K562 (cell line): ENCODE measurements around the gene PGM5. TPM values are rescaled to one million over a fixed set of nuclear protein-coding genes. Genes with fewer than 3 reads are reported as not detected.

Source experiments
- ATF3 ChIP-seq, 2 experiments: fragments of 450-650 bp in 1 of 2; sonication (generic) in 1 of 2; formaldehyde crosslinking in 1 of 2; IDR thresholded peaks in 1 of 2; conservative IDR thresholded peaks in 1 of 2; 2 replicates each; pipeline versions ENCODE4 v1.6.1 to v1.8.1; 2016 to 2023; ENCODE audit warnings: mild to moderate bottlenecking in 2 of 2, moderate library complexity in 2 of 2, inconsistent platforms in 1 of 2, missing genetic modification reagents in 1 of 2
- ATF6 ChIP-seq: sonication (generic); formaldehyde crosslinking; IDR thresholded peaks from 2 replicates; pipeline ENCODE4 v1.4.0; 2020; ENCODE audit warnings: mild to moderate bottlenecking, missing genetic modification reagents
- HMGN3 ChIP-seq: IDR thresholded peaks from 2 replicates; pipeline ENCODE4 v1.6.1; 2011; ENCODE audit warnings: borderline replicate concordance, low read depth, mild to moderate bottlenecking, mixed read lengths, low read length; ENCODE audit not compliant: insufficient read length; ENCODE audit errors: extremely low read depth
- POLR2A ChIP-seq: fragments of 450-650 bp; conservative IDR thresholded peaks from 2 replicates; pipeline ENCODE4 v1.6.1; 2016
- SMARCA4 ChIP-seq: fragments of 450-650 bp; IDR thresholded peaks from 2 replicates; pipeline ENCODE4 v1.6.1; 2016
- polyA plus RNA-seq, 8 experiments: library from polyadenylated mRNA; depleted of rRNA in 4 of 8; stranded (reverse) in 5 of 8; unstranded in 3 of 8; fragments of >200 nt; fragmentation: Nextera tagmentation in 2 of 8; fragmentation: Illumina TruSeq in 1 of 8; extraction: Ambion mirVana in 2 of 8; extraction: Trizol in 1 of 8; gene quantifications; 2 replicates each; pipeline versions ENCODE4 v1.2.1 to v1.2.3, GENCODE V29; 2011 to 2014; ENCODE audit warnings: inconsistent platforms in 1 of 8, missing spikeins in 1 of 8
- total RNA-seq, 7 experiments: library from RNA; depleted of rRNA in 6 of 7; stranded (reverse); fragments of >200 nt in 6 of 7; fragmentation: Illumina TruSeq in 2 of 7; extraction: Trizol in 2 of 7; gene quantifications; 2 replicates each; pipeline versions ENCODE4 v1.2.1 to v1.2.3, GENCODE V29; 2011 to 2021; ENCODE audit warnings: low replicate concordance in 1 of 7
- TF ChIP-seq, protein P1 (sequence below), 2 experiments: fragments of 450-650 bp; conservative IDR thresholded peaks; 2 replicates each; pipeline ENCODE4 v1.6.1; 2017; ENCODE audit warnings: mild to moderate bottlenecking in 2 of 2, moderate library complexity in 2 of 2

The PGM5 gene
- total and polyA plus RNA-seq, 9 of the 15 experiments (the other 6 are each of a cell fraction or from before 2014, with no cell fraction given): 0.03 to 0.24 (median 0.15) TPM; not detected in 1

DNA sequence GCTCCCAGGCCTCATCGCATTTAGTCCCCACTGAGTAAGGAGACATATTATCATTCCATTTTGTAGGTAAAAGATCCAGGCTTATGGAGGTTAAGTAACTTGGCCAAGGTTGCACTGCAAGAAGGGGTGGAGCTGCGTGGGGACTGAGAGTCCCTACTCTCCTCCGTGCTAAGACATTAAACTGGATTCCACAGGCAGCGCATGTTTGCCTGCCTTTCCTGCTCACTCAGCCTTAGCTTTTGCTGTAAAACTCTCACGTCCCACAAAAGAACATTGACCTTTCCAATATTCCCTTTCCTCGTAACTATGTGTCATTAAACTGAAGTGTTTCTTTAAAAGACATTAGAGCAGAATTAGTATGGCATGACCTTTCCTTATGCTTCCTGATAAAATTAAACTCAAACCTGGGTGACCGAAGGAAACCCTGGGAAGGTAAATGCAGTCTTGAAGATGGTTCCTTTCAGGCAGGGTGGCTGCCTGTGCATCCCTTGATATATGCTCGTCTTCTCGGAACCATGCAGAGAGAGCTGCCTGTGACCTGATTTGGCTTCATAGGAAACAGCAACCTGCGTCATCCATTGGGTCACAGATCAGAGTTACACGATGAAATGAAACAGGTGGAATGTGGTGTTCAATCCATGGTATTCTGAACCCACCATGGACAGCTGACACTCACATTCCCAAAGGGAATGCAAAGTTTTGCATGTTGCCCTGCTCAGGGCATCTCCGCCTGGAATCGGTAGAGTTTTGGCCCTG lies 98.3 kb downstream of the PGM5 start (continued):
- no peak for TF ChIP-seq ATF6 (CRISPR knock-in tag)
- TF ChIP-seq POLR2A: no peak
- TF ChIP-seq, protein P1, sequence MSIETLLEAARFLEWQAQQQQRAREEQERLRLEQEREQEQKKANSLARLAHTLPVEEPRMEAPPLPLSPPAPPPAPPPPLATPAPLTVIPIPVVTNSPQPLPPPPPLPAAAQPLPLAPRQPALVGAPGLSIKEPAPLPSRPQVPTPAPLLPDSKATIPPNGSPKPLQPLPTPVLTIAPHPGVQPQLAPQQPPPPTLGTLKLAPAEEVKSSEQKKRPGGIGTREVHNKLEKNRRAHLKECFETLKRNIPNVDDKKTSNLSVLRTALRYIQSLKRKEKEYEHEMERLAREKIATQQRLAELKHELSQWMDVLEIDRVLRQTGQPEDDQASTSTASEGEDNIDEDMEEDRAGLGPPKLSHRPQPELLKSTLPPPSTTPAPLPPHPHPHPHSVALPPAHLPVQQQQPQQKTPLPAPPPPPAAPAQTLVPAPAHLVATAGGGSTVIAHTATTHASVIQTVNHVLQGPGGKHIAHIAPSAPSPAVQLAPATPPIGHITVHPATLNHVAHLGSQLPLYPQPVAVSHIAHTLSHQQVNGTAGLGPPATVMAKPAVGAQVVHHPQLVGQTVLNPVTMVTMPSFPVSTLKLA (conservative IDR thresholded peaks at IDR 0.05): no peak
- TF ChIP-seq ATF3 (IDR thresholded peaks at IDR 0.05): no peak
- no peak for TF ChIP-seq ATF3 (CRISPR knock-in tag; conservative IDR thresholded peaks at IDR 0.05)
- no peak for TF ChIP-seq SMARCA4
- TF ChIP-seq HMGN3: no peak
